ENCODE results near the gene OR4E2. TPM values are rescaled to one million over a fixed set of nuclear protein-coding genes. Genes with fewer than 3 reads are reported as not detected.
A peak's percentile ranks its signal among the peaks of the same experiment; 100 is the strongest.

OR4E2 gene
- total RNA-seq, 1 donor from 2014 or later = not detected

- DNase-seq (no peak), ATAC-seq (no peak)
- Histone ChIP-seq H3K4me3 (no peak overlapping the region), H3K27ac (no peak overlapping the region), H3K4me1 (no peaks in the 10 kb centered on the region), H3K9me3 (no peaks in the 10 kb centered on the region), H3K27me3 (ENCODE audit: low read depth) (no peaks in the 10 kb centered on the region), H3K36me3 (no peaks in the 10 kb centered on the region)
- intact Hi-C loops (cut with DNase I) = no loop called here
- no peak for TF ChIP-seq CTCF (IDR thresholded peaks at IDR 0.05)
Observed at GRCh38 chr14:21704338-21704737, 50.7 kb downstream of the OR4E2 start.

GRCh38 chr14:21711360-21711961 is 57.8 kb downstream of the OR4E2 start:
- intact Hi-C loops (cut with DNase I) = no loop called here
- Histone ChIP-seq H3K27me3 (ENCODE audit: low read depth) (no peaks in the 10 kb centered on the region), H3K4me1 (no peaks in the 10 kb centered on the region), H3K4me3 (no peak overlapping the region), H3K36me3 (no peaks in the 10 kb centered on the region), H3K27ac (no peak overlapping the region), H3K9me3 (no peaks in the 10 kb centered on the region)
- no peak for DNase-seq
- ATAC-seq = peak; percentile 70 to 71
- peak; percentile 77 for TF ChIP-seq CTCF (IDR thresholded peaks at IDR 0.05)

- H3K27me3 ChIP-seq (ENCODE audit: low read depth) = no peaks in the 10 kb centered on the region
- ATAC-seq (no peak), DNase-seq (no peak)
- intact Hi-C loops (cut with DNase I) = no loop called here
- no peaks in the 10 kb centered on the region for H3K36me3 ChIP-seq
- TF ChIP-seq CTCF (IDR thresholded peaks at IDR 0.05) = no peak
- no peak overlapping the region for H3K27ac ChIP-seq
- H3K4me1 ChIP-seq = no peaks in the 10 kb centered on the region
- no peak overlapping the region for H3K4me3 ChIP-seq
- H3K9me3 ChIP-seq = no peaks in the 10 kb centered on the region
Observed at GRCh38 chr14:21712036-21712435, 58.4 kb downstream of the OR4E2 start.

GRCh38 chr14:21714318-21714929 is 60.8 kb downstream of the OR4E2 start:
- Histone ChIP-seq H3K27me3 (ENCODE audit: low read depth) (no peaks in the 10 kb centered on the region), H3K4me1 (no peaks in the 10 kb centered on the region), H3K27ac (no peak overlapping the region), H3K4me3 (no peak overlapping the region), H3K36me3 (no peaks in the 10 kb centered on the region), H3K9me3 (no peaks in the 10 kb centered on the region)
- intact Hi-C loops (cut with DNase I) = no loop called here
- no peak for DNase-seq
- ATAC-seq = no peak
- TF ChIP-seq CTCF (IDR thresholded peaks at IDR 0.05) = no peak

Other genes with a start within 250 kb of the OR4E2 start
- 74.6 TPM for gene CHD8, start 197.7 kb upstream of the OR4E2 start, total RNA-seq
- 30.7 TPM for gene RAB2B, start 176.9 kb upstream of the OR4E2 start, total RNA-seq
- 72.2 TPM for gene TOX4, start 176.6 kb upstream of the OR4E2 start, total RNA-seq
- 47.8 TPM for gene METTL3, start 142.5 kb upstream of the OR4E2 start, total RNA-seq
- 7.1 TPM for gene SALL2, start 127.5 kb upstream of the OR4E2 start, total RNA-seq
- gene OR10G3, start 73.8 kb upstream of the OR4E2 start, total RNA-seq = not detected
- gene OR10G2, start 18.9 kb upstream of the OR4E2 start, total RNA-seq = not detected
- gene OR4E1, start 20.0 kb downstream of the OR4E2 start, total RNA-seq = not detected